K562 treated with DMSO at 1 percent for 12 hours (cell line): ENCODE data around the gene ZNF90. TPM values are rescaled to one million over a fixed set of nuclear protein-coding genes. Genes with fewer than 3 reads are reported as not detected.

ENCODE experiments used
- total RNA-seq: library from RNA; unstranded; fragments of 300-600 nt; gene quantifications from 2 replicates; pipeline ENCODE4 v1.2.3, GENCODE V29; 2022; ENCODE audit not compliant: insufficient read depth

ZNF90 gene
- 0.45 and 0.83 TPM in 2 replicates for total RNA-seq

GRCh38 chr19:20077791-20078463 lies at the start of gene ZNF90:
TSS of gene ZNF90 (plus strand) at chr19:20078000. CDS start at chr19:20078133, 133 bp downstream.

GRCh38 chr19:20039203-20039723 lies 38.5 kb upstream of the ZNF90 start, which contains the start of gene ZNF682:
TSS of gene ZNF682 (minus strand) at chr19:20039505. CDS start at chr19:20039345, 160 bp downstream.

GRCh38 chr19:20167020-20167644 lies 89.3 kb downstream of the ZNF90 start, which contains the start of gene ZNF486:
TSS of gene ZNF486 (plus strand) at chr19:20167214. CDS start at chr19:20167331, 117 bp downstream.

Other genes starting within 250 kb of the ZNF90 start
- 1.9 and 3.8 TPM in 2 replicates for gene ZNF253, start 212.1 kb upstream of the ZNF90 start, total RNA-seq
- 4.0 and 18.5 TPM in 2 replicates for gene ZNF93, start 177.1 kb upstream of the ZNF90 start, total RNA-seq
- gene ZNF682, start 38.5 kb upstream of the ZNF90 start, total RNA-seq, result not detected in 2 replicates
- 1.3 and 2.0 TPM in 2 replicates for gene ZNF486, start 89.2 kb downstream of the ZNF90 start, total RNA-seq